ENCODE data around the gene COPS3.

COPS3 gene

GRCh38 chr17:17221329-17221728 is 59.7 kb downstream of the COPS3 start:
- in situ Hi-C loops (cut with HindIII; ENCODE audit: low sequenced_read_pairs): no loop called here

DNA sequence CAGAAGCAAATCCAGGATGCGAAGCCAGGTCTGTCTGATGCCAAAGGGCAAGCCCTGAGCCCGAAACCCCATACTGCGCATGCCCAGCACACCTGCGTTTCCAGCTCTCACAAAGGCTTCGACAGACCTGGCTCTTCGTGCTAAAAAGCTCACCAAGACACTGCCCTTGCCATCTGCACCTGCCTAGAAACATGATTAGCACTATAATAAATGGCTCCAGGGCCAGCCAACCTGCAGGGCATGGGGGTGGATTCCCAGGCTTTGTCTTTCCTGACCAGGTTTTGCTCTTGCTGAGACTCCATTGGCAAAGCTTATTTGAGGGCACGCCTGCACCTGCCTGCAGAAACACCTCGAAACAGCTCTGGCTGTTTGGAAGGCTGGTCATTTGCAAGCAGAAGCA is 60.5 kb downstream of the COPS3 start:
- in situ Hi-C loops (cut with HindIII; ENCODE audit: low sequenced_read_pairs): no loop called here

DNA sequence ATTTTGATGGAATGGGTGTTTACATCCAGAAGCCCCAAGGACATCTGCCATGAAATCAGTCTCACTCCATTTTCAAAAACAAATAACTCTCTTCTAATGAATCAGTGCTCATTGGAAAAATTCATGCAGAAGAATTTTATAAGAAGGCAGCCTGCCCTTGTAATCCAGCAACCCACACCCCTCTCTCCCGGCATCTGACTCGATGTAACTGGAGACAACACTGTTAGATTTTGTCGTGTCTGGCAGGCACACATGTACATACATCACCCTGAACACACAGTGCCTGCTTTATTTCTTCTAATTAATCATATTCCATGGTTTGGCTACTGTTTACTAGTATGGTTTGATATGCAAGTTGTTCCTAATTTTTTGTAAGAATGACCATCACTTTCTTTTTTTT is 63.1 kb downstream of the COPS3 start:
- in situ Hi-C loops (cut with HindIII; ENCODE audit: low sequenced_read_pairs): no loop called here

DNA sequence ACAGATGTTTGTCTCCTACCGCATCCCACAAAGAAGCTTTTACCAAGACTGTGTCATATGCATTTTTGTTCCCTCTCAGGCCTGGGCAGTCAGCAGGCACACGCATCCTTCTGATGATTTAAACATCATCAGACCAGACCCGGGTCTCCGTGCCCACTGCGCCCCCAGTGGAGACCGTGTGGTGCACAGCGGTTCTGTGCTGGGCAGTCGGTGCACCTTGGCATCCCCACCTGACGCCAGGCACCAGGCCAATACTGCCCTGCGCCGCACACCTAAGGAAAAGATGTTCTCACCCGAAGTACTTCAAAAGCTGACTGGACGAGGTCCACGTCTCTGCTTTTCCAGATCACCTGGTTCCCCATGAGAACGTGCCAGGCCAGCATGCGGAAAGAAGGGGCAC is 64.3 kb downstream of the COPS3 start:
- in situ Hi-C loops (cut with HindIII; ENCODE audit: low sequenced_read_pairs): no loop called here

DNA sequence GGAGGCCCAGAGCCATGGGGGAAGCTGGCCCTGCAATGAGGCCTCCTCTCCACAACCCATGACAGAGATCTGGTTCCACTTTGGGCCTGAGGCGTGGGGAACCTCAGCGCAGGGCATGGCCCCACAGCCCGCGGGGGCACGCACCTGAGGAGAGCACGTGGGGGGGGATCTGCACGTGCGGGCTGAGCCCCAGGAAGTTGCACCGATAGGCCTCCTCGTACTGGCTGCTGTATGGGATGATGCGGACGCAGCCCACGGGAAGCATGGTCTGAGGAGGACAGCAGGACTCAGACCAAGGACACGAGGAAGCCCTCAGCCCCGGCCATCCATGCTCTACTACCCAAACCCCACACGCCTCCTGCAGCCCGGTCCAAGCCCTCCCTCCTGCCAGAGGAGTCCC is 64.8 kb downstream of the COPS3 start:
- in situ Hi-C loops (cut with HindIII; ENCODE audit: low sequenced_read_pairs): no loop called here

DNA sequence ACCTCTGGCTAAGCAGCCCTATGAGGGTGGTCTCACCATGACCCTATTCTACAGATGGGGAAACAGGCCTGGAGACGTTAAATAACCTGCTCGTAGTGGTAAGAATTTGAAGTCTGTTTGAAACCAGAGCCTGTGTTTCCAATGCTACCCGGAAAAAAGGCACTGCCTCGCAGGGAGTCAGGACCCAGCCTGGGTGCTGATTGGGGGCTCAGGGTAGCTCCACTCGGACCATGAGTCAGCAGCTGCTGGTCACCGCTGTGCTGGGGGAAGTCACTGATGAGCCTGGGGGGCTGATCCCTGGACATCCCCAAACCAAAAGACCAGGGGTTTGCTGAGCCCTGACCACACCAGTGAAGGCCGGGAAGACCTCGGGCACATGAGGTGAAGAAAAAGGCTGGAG is 65.5 kb downstream of the COPS3 start:
- in situ Hi-C loops (cut with HindIII; ENCODE audit: low sequenced_read_pairs): no loop called here

- in situ Hi-C loops (cut with HindIII; ENCODE audit: low sequenced_read_pairs): no loop called here
Measured at GRCh38 chr17:17214646-17215436, 66.2 kb downstream of the COPS3 start.

DNA sequence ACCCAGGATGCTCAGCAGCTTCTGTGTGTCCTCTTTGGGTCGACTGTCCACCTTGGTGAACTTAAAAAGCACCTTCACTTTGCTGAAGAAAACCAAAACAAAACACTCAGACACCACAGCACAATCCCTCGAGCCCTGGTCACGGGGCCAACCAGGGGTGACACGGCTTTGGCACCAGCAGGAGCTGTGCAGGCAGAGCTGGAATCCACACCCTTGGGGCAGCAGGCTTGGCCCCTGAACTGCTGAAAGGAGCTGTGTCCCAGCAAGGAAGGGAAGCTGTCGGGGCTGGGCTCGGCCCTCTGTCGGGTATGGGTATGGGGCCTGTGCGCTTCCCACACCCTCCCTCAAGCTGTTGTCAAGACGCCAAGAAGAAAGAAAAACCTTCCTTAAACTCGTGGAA is 67.3 kb downstream of the COPS3 start:
- in situ Hi-C loops (cut with HindIII; ENCODE audit: low sequenced_read_pairs): no loop called here

GRCh38 chr17:17207998-17208397 is 73.0 kb downstream of the COPS3 start:
- in situ Hi-C loops (cut with HindIII; ENCODE audit: low sequenced_read_pairs): no loop called here

DNA sequence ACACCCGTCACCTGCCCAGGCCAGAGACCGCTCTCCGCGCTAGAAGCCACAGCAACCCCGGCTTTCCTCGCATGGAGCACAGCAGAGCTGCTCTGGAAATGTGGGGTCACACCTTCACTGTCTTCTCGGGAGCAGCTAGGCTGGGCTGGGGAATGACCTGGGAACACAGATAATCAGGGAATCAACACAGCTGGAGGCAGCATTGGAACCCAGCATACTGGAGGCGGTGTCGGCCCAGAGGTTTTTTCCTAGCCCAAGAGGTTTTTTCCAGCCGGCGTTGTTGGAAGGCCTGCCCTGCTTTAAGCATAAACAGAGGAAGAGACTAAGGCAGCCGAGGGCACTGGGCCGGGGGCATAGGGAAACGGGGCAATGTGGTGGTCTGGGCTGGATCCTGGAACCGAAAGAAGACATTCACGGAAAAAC is 74.1 kb downstream of the COPS3 start:
- in situ Hi-C loops (cut with HindIII; ENCODE audit: low sequenced_read_pairs): no loop called here

DNA sequence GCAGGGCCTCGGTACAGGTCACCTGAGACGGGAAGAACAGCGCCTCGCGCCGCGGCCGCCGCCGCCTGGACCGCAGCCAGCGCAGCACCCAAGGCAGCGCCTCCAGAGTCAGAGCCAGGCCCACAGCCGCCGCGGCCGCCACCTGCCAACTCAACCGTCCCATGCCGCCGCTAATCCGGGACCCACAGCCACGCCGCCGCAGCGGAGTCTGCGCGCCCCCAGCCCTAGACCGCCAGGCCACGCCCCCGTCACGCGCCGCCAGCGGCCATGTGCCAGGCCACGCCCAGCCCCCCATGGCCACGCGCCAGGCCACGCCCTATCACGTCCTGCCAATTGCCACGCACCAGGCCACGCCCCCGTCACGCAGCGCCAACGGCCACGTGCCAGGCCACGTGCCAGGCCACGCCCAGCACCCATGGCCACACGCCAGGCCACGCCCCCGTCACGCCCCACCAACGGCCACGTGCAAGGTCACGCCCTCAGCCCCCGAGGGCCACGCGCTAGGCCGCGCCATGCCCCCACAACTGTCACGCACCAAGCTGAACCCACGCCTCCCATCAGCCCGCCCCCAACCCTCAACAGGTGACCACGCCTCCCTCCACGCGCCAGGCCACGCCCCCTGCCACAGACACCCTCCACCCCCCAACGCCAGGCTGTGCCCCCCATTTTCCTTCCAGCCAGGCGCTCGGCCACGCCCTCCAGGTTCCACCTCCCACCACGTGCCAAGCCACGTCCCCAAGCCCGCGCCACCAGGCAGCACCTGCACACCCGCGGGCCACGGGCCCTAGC is 74.7 kb downstream of the COPS3 start, which contains the start of gene PLD6:
TSS of gene PLD6 (minus strand) at position 210 of the 789 bp plus-strand sequence. CDS start at position 163, 47 bp downstream.
- in situ Hi-C loops (cut with HindIII; ENCODE audit: low sequenced_read_pairs): no loop called here

- in situ Hi-C loops (cut with HindIII; ENCODE audit: low sequenced_read_pairs): no loop called here
Measured at GRCh38 chr17:17205368-17206123, 75.5 kb downstream of the COPS3 start.

DNA sequence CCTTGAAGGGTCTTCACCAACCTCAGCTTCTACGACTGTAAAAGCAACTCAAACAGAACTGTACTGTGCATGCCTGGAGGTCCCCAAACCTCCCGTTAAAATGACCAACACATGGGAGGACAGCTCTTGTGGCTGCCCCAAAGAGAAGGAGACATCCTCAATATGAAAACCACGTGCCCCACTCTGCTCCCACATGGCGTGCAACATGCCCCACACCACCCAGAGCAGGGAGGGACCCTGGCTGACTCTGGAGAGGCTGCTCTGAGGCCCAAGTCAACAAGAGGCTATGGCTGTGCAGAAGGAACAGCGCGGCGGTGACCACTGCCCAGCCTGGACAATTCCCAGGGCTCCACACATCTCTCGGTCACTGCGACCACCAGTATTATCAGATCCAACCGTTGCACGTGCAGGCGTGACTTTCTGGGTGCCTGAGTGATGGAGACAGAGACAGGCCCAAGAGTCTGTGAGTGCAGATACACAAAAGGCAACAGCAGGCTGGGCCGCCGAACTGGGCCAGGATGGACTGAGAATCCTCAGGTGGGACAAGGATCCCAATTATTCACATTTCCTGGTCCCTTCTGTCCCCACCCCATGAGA is 76.3 kb downstream of the COPS3 start:
- in situ Hi-C loops (cut with HindIII; ENCODE audit: low sequenced_read_pairs): no loop called here

DNA sequence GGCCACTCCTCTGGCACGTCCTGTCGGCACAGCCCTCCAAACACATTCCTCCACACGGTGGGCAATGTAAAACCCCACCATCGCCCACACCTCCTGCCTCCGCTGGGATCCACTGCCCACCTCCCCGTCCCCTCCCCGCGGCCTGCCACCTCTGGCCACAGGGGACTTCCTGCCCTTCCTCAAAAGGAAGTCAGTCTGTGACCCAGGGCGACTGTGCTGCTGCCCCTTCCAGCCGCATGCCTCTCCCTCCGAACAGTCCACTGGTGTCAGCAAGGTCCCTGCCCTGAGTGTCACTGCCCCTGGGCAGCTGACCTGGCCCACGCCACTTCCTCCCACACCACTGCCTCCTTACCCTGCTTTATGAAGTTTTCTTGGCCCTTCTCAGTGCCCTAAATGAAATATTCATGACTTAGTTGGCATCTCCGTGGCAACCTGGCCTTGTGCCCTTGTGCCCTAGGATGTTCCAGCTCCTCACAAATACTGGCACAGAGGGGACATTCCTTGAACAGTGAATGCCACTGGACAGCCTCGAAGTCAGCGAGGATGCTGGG is 76.9 kb downstream of the COPS3 start:
- in situ Hi-C loops (cut with HindIII; ENCODE audit: low sequenced_read_pairs): no loop called here

- in situ Hi-C loops (cut with HindIII; ENCODE audit: low sequenced_read_pairs): no loop called here
Measured at GRCh38 chr17:17203173-17203730, 77.8 kb downstream of the COPS3 start.

GRCh38 chr17:17201907-17202306 is 79.1 kb downstream of the COPS3 start:
- in situ Hi-C loops (cut with HindIII; ENCODE audit: low sequenced_read_pairs): no loop called here

GRCh38 chr17:17201271-17201670 is 79.8 kb downstream of the COPS3 start:
- in situ Hi-C loops (cut with HindIII; ENCODE audit: low sequenced_read_pairs): no loop called here

DNA sequence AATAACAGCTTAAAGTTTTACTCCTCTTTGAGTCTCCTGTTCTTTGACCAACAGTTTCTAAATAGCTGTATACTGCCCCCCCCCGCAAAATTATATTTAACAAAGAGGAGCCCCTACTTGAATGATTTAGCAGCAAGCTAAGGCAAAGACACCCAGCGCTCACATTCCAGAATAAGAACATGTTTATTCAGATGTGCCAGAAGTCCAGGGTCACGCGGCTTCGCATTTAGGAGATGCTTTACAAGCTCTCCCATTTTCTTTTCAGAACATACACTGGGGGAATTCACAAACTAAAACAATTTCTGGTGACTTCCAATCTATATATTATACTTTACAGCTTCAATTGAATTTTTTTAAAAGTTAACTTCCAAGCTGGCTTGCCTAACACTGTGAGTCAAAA is 80.2 kb downstream of the COPS3 start:
- in situ Hi-C loops (cut with HindIII; ENCODE audit: low sequenced_read_pairs): no loop called here

GRCh38 chr17:17200311-17200710 is 80.7 kb downstream of the COPS3 start:
- in situ Hi-C loops (cut with HindIII; ENCODE audit: low sequenced_read_pairs): no loop called here

- in situ Hi-C loops (cut with HindIII; ENCODE audit: low sequenced_read_pairs): no loop called here
Measured at GRCh38 chr17:17198281-17198680, 82.8 kb downstream of the COPS3 start.
